H1 (cell line): ENCODE results near the gene LCN6. TPM values are rescaled to one million over a fixed set of nuclear protein-coding genes. Genes with fewer than 3 reads are reported as not detected.

ENCODE experiments used
- GTF2F1 ChIP-seq: IDR thresholded peaks from 2 replicates; pipeline ENCODE4 v1.6.1; 2012; ENCODE audit warnings: low read depth, low read length, improper control_type of control experiment, borderline replicate concordance
- PHF8 ChIP-seq: fragments of 200-600 bp; sonication (generic); conservative IDR thresholded peaks from 2 replicates; pipeline ENCODE4 v1.7.1; 2012; ENCODE audit warnings: low read depth, mild to moderate bottlenecking, inconsistent platforms, low read length, moderate library complexity
- RNF2 ChIP-seq: fragments of 200-900, 300-1000 bp; sonication (generic); IDR thresholded peaks from 2 replicates; pipeline ENCODE4 v1.7.1; 2016; ENCODE audit warnings: borderline replicate concordance, low read depth, mild to moderate bottlenecking, antibody characterized with exemption, low read length; ENCODE audit not compliant: poor library complexity, severe bottlenecking; ENCODE audit errors: missing control alignments
- polyA plus RNA-seq, 7 experiments: library from polyadenylated mRNA; depleted of rRNA in 3 of 7; stranded (reverse) in 5 of 7; unstranded in 2 of 7; fragments of >200 nt in 5 of 7; fragments of 200-250 nt in 2 of 7; gene quantifications; 1 replicate in 5 of 7; 2 replicates in 1 of 7; 4 replicates in 1 of 7; pipeline versions ENCODE4 v1.2.1 to v1.2.3, GENCODE V29; 2011 to 2013; ENCODE audit warnings: missing spikeins in 2 of 7, mixed read lengths in 2 of 7
- total RNA-seq: library from RNA; stranded (reverse); fragmentation: NEBNext Ultra II Directional; extraction: Animal tissue kit (Norgen Biotek cat#: 25700); gene quantifications from 2 replicates; pipeline ENCODE4 v1.2.1, GENCODE V29; 2021

Gene LCN6
- total and polyA plus RNA-seq, 2 of the 8 experiments (the other 6 are each of a cell fraction or from before 2014, with no cell fraction given) = not detected

- no peak for TF ChIP-seq GTF2F1
- no peak for TF ChIP-seq RNF2
- no peak for TF ChIP-seq PHF8
These were observed 3.6 kb downstream of the LCN6 start (continued) for GRCh38 chr9:136744773-136745172.
